Activated naive CD8-positive, alpha-beta T cell treated with anti-CD3 and anti-CD28 coated beads for 36 hours (primary cell): ENCODE results near the gene GP9. TPM values are rescaled to one million over a fixed set of nuclear protein-coding genes. Genes with fewer than 3 reads are reported as not detected.

Experiments
- DNase-seq: peaks from one replicate; pipeline ENCODE4 v3.0.0; 2021
- H3K27ac Mint-ChIP-seq: one replicate; pipeline ENCODE4 v1.8.0; 2022; ENCODE audit warnings: mild to moderate bottlenecking, moderate library complexity, mixed read lengths
- H3K27me3 Mint-ChIP-seq: one replicate; pipeline ENCODE4 v1.8.0; 2022; ENCODE audit warnings: mild to moderate bottlenecking, mixed read lengths
- H3K36me3 Mint-ChIP-seq: one replicate; pipeline ENCODE4 v1.8.0; 2021; ENCODE audit warnings: mild to moderate bottlenecking, mixed read lengths
- H3K4me1 Mint-ChIP-seq: one replicate; pipeline ENCODE4 v1.8.0; 2021; ENCODE audit warnings: mixed read lengths
- H3K4me3 Mint-ChIP-seq: one replicate; pipeline ENCODE4 v1.8.0; 2022; ENCODE audit warnings: mild to moderate bottlenecking, moderate library complexity, mixed read lengths
- H3K9me3 Mint-ChIP-seq: one replicate; pipeline ENCODE4 v1.8.0; 2022; ENCODE audit warnings: mixed read lengths
- total RNA-seq, 2 experiments: library from RNA; stranded (reverse); gene quantifications; one replicate each; pipeline ENCODE4 v1.2.3, GENCODE V29; 2021

The GP9 gene
- not detected for total RNA-seq

- Mint-ChIP-seq H3K9me3 (no peaks in the 10 kb centered on the region), H3K36me3 (no peaks in the 10 kb centered on the region), H3K4me3 (no peak within 1 kb of the TSS), H3K4me1 (peaks cover 4% of the 10 kb centered on the region), H3K27me3 (no peaks in the 10 kb centered on the region), H3K27ac (no peak within 1 kb of the TSS)
- no peak for DNase-seq
Measured at GRCh38 chr3:129060276-129061022, at the start of gene GP9. GP9 (plus strand) TSS chr3:129060779; CDS start chr3:129061740, 961 bp downstream.

GRCh38 chr3:129013491-129013891 lies 47.1 kb upstream of the GP9 start:
- no peak overlapping the region for H3K4me3 Mint-ChIP-seq
- peaks cover 34% of the 10 kb centered on the region for H3K4me1 Mint-ChIP-seq
- H3K27ac Mint-ChIP-seq = no peak overlapping the region
- no peak for DNase-seq
- H3K9me3 Mint-ChIP-seq = no peaks in the 10 kb centered on the region
- peaks cover 2% of the 10 kb centered on the region for H3K36me3 Mint-ChIP-seq
- H3K27me3 Mint-ChIP-seq = no peaks in the 10 kb centered on the region

GRCh38 chr3:129014148-129014547 lies 46.4 kb upstream of the GP9 start:
- Mint-ChIP-seq H3K4me1 (peaks cover 31% of the 10 kb centered on the region), H3K27me3 (no peaks in the 10 kb centered on the region), H3K36me3 (peaks cover 2% of the 10 kb centered on the region), H3K4me3 (no peak overlapping the region), H3K27ac (peak overlapping the region; percentile 97), H3K9me3 (no peaks in the 10 kb centered on the region)
- DNase-seq = no peak

GRCh38 chr3:129014793-129015345 lies 45.7 kb upstream of the GP9 start:
- Mint-ChIP-seq H3K27me3 (no peaks in the 10 kb centered on the region), H3K4me3 (no peak overlapping the region), H3K4me1 (peaks cover 31% of the 10 kb centered on the region), H3K36me3 (peaks cover 2% of the 10 kb centered on the region), H3K9me3 (no peaks in the 10 kb centered on the region), H3K27ac (peak overlapping the region; percentile 97)
- DNase-seq = no peak

- Mint-ChIP-seq H3K36me3 (peaks cover 2% of the 10 kb centered on the region), H3K27me3 (no peaks in the 10 kb centered on the region)
Measured at GRCh38 chr3:129015388-129016105, 45.0 kb upstream of the GP9 start.

GRCh38 chr3:129016356-129016719 lies 44.2 kb upstream of the GP9 start:
- Mint-ChIP-seq H3K36me3 (peaks cover 2% of the 10 kb centered on the region), H3K4me3 (peak overlapping the region; percentile 75), H3K9me3 (no peaks in the 10 kb centered on the region), H3K27me3 (no peaks in the 10 kb centered on the region), H3K4me1 (peaks cover 31% of the 10 kb centered on the region), H3K27ac (peak overlapping the region; percentile 97)
- peak; percentile 65 for DNase-seq

More at GRCh38 chr3:129015388-129016105, 45.0 kb upstream of the GP9 start:
- DNase-seq = peak; percentile 40
- Mint-ChIP-seq H3K4me3 (peak overlapping the region; percentile 75), H3K4me1 (peaks cover 31% of the 10 kb centered on the region), H3K9me3 (no peaks in the 10 kb centered on the region), H3K27ac (peak overlapping the region; percentile 97)

GRCh38 chr3:129016720-129017483 lies 43.7 kb upstream of the GP9 start:
- Mint-ChIP-seq H3K9me3 (no peaks in the 10 kb centered on the region), H3K4me3 (peak overlapping the region; percentile 75), H3K4me1 (peaks cover 32% of the 10 kb centered on the region), H3K36me3 (peaks cover 2% of the 10 kb centered on the region), H3K27me3 (no peaks in the 10 kb centered on the region), H3K27ac (peak overlapping the region; percentile 97)
- DNase-seq = no peak

- DNase-seq = no peak
- no peaks in the 10 kb centered on the region for H3K9me3 Mint-ChIP-seq
- no peak overlapping the region for H3K4me3 Mint-ChIP-seq
- peaks cover 2% of the 10 kb centered on the region for H3K36me3 Mint-ChIP-seq
- peak overlapping the region; percentile 51 for H3K27ac Mint-ChIP-seq
- no peaks in the 10 kb centered on the region for H3K27me3 Mint-ChIP-seq
- H3K4me1 Mint-ChIP-seq = peaks cover 37% of the 10 kb centered on the region
Measured at GRCh38 chr3:129017484-129017899, 43.1 kb upstream of the GP9 start.

GRCh38 chr3:129018271-129018670 lies 42.3 kb upstream of the GP9 start:
- H3K27me3 Mint-ChIP-seq = no peaks in the 10 kb centered on the region
- no peaks in the 10 kb centered on the region for H3K9me3 Mint-ChIP-seq
- DNase-seq = no peak
- no peak overlapping the region for H3K27ac Mint-ChIP-seq
- H3K36me3 Mint-ChIP-seq = peaks cover 2% of the 10 kb centered on the region
- H3K4me3 Mint-ChIP-seq = no peak overlapping the region
- peaks cover 41% of the 10 kb centered on the region for H3K4me1 Mint-ChIP-seq

GRCh38 chr3:129018751-129019150 lies 41.8 kb upstream of the GP9 start:
- Mint-ChIP-seq H3K27me3 (no peaks in the 10 kb centered on the region), H3K9me3 (no peaks in the 10 kb centered on the region), H3K4me3 (no peak overlapping the region), H3K4me1 (peaks cover 41% of the 10 kb centered on the region), H3K36me3 (peaks cover 2% of the 10 kb centered on the region), H3K27ac (no peak overlapping the region)
- no peak for DNase-seq

GRCh38 chr3:129019266-129019665 lies 41.3 kb upstream of the GP9 start:
- Mint-ChIP-seq H3K4me1 (peaks cover 41% of the 10 kb centered on the region), H3K4me3 (no peak overlapping the region), H3K36me3 (peaks cover 2% of the 10 kb centered on the region), H3K27ac (no peak overlapping the region), H3K27me3 (no peaks in the 10 kb centered on the region), H3K9me3 (no peaks in the 10 kb centered on the region)
- no peak for DNase-seq

GRCh38 chr3:129020691-129021090 lies 39.9 kb upstream of the GP9 start:
- no peaks in the 10 kb centered on the region for H3K27me3 Mint-ChIP-seq
- no peaks in the 10 kb centered on the region for H3K9me3 Mint-ChIP-seq
- peaks cover 7% of the 10 kb centered on the region for H3K36me3 Mint-ChIP-seq
- no peak overlapping the region for H3K27ac Mint-ChIP-seq
- H3K4me3 Mint-ChIP-seq = no peak overlapping the region
- peaks cover 29% of the 10 kb centered on the region for H3K4me1 Mint-ChIP-seq
- no peak for DNase-seq

- no peaks in the 10 kb centered on the region for H3K9me3 Mint-ChIP-seq
- peaks cover 7% of the 10 kb centered on the region for H3K36me3 Mint-ChIP-seq
- DNase-seq = no peak
- no peak overlapping the region for H3K27ac Mint-ChIP-seq
- peaks cover 28% of the 10 kb centered on the region for H3K4me1 Mint-ChIP-seq
- no peak overlapping the region for H3K4me3 Mint-ChIP-seq
- H3K27me3 Mint-ChIP-seq = no peaks in the 10 kb centered on the region
Measured at GRCh38 chr3:129021140-129021551, 39.4 kb upstream of the GP9 start.

GRCh38 chr3:129022114-129023007 lies 38.2 kb upstream of the GP9 start:
- peaks cover 10% of the 10 kb centered on the region for H3K36me3 Mint-ChIP-seq
- DNase-seq = no peak

More at GRCh38 chr3:129022114-129023007, 38.2 kb upstream of the GP9 start:
- Mint-ChIP-seq H3K4me3 (no peak overlapping the region), H3K27me3 (no peaks in the 10 kb centered on the region), H3K9me3 (no peaks in the 10 kb centered on the region), H3K4me1 (peaks cover 25% of the 10 kb centered on the region), H3K27ac (no peak overlapping the region)
